Measurements from ENCODE around the gene L3MBTL1.

DNA sequence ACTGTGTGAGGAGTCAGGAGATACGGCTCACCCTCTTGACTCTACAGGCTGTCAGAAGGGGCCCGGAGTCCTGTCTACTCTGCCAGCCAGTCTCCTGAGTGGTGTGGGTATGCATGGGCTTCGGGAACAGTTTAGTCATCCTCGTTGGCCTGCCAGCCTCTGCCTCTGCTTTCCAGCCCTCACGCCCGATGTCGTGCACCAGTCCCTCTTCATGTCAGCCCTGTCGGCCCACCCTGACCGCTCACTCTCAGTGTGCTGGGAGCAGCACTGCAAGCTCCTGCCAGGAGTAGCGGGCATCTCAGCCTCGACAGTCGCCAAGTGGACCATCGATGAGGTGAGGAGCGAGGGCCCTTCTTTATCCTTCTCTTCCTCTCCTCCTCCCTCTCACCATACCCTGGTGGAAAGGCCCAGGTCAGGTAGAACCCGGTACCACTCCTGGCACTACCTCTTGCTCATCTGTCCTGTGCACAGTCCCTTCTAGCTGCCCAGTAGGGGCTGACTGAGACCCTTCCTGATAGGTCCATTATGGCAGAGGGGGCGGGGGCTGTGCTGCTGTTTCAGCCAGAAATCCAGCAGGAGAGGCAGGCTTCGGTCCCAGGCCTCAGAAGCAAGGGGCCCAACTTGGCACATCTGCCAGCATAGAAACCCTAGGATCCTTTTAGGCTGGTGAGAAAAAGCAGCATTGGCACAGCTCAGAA is 32.6 kb downstream of the L3MBTL1 start:
- TF ChIP-seq CTCF (conservative IDR thresholded peaks at IDR 0.05 in 1 of 2, IDR thresholded peaks at IDR 0.05 in 1 of 2; ENCODE audit: extremely low read depth in 1 of 2, insufficient read depth in 1 of 2, low read depth in 1 of 2, low read length in 2 of 2) (no peak), EZH2 (IDR thresholded peaks at IDR 0.05; ENCODE audit: borderline replicate concordance, low read length) (no peak)

Data from mammary epithelial cell (primary cell).